Endometrial microvascular endothelial cells (primary cell): ENCODE measurements around the gene KIAA1671. TPM values are rescaled to one million over a fixed set of nuclear protein-coding genes. Genes with fewer than 3 reads are reported as not detected.
"Not testable (repeated sequence)": the region's sequence is repeated elsewhere in the genome, so short reads cannot be mapped to it uniquely, and the experiment has no call there.

Experiments used
- in situ Hi-C: cut with HindIII; loops from 2 replicates; pipeline ENCODE4 v1.10.0; 2017; ENCODE audit warnings: low sequenced_read_pairs, low pct_unique_long_range_greater_than_20kb; ENCODE audit errors: inconsistent ontology term
- total RNA-seq: library from RNA; depleted of rRNA; stranded (reverse); fragments of >200 nt; gene quantifications from one replicate; pipeline ENCODE4 v1.2.3, GENCODE V29; 2015; ENCODE audit errors: inconsistent ontology term

Gene KIAA1671
- total RNA-seq, 1 donor from 2014 or later = 17.8 TPM

DNA sequence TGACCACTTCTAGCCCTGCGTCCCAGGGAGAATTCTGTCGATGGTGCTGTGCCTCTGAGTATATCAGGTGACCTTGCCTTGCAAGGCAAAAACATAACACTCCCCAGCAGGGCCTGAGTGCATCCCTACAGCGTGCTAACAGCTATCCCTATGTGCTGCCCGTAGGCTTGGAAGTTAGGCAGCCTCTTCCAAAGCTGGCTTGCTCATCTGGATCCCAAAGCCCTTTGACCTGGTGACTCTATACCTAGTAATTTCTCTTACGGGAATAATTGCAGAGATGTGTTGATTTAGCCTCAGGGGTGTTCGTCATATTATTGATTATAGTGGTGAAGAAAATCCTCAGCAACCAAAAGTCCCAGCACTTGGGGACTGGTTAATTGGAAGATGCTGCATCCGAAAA is 214.6 kb downstream of the KIAA1671 start:
- in situ Hi-C loops = no loop called here

DNA sequence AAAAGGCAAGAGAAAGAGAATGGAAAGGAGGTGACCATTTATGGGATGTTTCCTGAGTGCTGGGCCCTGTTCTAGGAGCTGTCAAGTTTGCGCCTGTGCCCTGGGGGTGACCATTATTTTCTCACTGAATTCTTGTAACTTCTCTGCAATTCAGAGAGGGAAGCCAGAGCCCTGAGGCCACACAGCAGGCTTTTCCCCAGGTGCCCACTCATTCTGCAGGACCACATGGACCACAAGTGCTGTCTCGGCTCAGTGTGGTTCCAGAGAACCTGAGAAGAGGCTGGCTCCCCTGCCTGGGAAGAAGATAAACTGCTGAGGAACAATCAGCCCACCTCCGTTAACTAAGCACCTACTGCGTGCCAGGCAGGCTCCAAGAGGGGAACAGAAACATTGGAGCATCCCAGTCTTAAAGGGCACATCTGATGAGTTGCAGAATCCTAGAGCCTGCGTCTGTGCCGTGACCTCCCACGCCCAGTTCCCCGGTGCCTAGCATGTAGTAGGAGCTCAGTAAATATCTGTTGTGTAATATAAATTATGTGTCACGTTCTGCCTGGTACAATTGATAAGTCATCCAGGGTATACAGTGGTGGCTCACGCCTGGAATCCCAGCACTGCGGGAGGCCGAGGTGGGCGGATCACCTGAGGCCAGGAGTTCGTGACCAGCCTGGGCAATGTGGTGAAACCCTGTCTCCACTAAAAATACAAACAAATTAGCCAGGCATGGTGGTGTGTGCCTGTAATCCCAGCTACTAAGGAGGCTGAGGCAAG is 215.5 kb downstream of the KIAA1671 start:
- in situ Hi-C loops = no loop called here

- in situ Hi-C loops = no loop called here
These were observed 216.9 kb downstream of the KIAA1671 start for GRCh38 chr22:25169278-25170031.

- in situ Hi-C loops = no loop called here
These were observed 218.0 kb downstream of the KIAA1671 start for GRCh38 chr22:25170426-25170980.

DNA sequence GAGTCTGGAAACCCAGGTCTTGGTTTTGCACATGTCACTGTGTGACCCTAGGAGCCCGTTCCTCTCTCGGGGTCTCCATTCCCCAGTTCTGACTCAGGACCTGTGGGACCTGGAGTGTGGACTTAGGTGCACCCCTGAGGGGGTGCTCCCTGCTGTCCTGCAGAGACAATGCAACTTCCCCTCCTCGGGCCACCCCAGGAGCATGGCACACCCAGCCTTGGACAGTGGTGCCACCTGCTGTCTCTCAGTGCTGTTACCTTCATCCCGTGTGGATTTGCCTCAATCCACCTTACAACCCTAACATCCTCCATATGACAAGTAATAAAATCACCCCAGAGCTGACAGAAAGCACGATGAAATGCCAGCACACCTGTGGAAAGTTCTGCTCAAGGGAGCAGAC is 219.6 kb downstream of the KIAA1671 start:
- in situ Hi-C loops = no loop called here

DNA sequence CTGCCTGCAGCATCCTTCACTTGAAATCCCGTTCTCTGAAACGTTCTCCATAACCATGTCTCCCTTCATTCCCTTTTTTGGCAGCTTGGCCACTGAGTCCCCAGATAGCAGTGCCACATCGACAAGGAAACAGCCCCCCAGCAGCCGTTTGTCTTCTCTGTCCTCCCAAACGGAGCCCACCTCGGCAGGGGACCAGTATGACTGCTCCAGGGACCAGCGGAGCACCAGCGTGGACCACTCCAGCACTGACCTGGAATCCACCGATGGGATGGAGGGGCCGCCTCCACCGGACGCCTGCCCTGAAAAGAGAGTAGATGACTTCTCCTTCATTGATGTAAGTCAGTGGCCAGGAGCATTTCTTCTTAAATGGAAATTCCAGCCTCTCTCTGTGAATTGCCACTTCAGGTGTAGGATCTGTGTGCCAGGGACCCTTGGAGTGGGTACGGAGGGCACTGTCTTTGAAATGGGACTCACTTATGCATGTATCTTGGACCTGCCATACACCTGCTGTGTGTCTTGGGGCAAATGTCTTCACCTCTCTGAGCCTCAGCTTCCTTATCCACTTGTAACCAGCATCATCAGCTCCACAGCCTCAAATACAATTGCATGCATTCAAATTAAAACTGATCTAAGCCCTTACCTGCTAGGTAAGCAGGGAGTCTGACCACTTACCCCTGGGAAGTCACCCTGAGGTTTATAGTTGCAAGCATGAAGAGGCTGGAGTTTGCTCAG is 221.8 kb downstream of the KIAA1671 start:
- in situ Hi-C loops = no loop called here

DNA sequence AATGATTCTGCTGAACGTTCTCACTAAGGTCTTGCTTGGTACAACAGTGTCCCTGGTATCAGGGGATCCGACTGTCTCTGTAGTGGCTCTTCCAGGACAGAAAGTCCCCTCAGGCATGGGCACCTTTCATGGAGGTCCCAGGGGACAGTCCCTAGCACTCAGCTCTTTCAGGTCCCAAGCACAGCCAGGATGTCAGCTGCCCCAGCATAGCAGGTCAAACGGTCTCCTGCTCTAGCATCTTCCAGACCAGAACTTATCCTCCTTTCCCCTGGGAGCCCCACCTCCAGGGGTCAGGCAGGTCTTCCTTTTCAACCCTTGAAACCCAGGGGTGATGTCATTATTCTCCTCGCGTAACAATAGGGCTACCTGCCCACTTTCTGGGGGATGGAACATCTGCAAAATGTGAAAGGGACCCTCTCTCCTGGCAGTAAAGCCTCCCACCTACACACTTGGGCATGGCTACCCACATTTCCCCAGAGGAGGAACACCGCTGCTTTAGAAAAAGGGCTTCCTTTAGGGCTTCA is 222.4 kb downstream of the KIAA1671 start:
- in situ Hi-C loops = no loop called here

DNA sequence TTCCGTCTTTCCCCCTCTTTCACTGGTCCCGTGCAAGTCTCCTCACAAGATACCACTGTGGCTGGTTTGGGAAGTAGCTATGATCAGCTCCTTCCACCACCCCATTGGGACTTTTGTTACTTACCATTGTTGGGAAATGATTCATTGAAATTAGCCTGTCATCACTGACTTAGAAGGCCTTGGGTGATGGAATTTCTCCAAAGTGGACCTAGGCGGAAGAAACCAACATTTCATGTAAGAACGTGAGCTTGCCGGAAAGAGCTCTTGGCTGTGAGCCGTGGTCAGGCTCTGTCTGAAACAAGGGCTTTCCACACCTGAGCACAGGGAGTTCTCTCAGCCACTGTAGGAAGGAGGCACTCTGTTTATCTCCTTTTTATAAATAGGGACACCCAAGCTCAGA is 223.7 kb downstream of the KIAA1671 start:
- in situ Hi-C loops = no loop called here

DNA sequence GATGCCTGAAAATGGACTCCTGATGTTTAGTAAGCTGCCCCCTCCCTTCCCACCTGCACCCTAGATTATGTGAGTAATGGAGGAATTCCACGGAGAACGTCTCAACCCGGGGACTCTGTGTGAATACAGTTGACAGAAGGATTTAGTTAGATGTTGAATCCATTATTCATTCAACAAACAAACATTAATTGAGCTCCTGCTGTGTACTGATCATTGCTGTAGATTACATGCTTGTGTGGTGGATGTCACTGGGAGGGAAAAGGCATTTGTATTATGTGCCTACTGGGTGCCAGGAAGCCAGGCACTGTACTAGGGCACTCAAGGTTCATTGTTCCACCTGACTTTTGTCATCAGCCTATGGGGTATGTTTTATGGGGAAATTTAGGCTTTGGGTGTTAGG is 224.3 kb downstream of the KIAA1671 start:
- in situ Hi-C loops = no loop called here

DNA sequence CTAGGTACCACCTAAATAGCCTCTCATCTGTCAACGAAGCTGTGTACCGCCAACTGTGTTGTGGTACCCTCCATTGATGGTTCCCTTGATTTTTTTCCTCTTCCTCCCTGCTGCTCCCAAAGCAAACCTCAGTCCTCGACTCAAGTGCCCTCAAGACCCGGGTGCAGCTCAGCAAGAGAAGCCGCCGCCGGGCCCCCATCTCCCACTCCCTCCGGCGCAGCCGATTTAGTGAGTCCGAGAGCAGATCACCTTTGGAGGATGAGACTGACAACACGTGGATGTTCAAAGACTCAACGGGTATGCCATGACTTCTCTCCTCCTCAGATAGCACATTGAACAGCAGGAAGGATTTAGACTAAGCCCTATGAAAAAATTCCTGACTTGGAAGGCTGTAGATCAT is 224.7 kb downstream of the KIAA1671 start:
- in situ Hi-C loops = no loop called here

- in situ Hi-C loops = no loop called here
These were observed 225.4 kb downstream of the KIAA1671 start for GRCh38 chr22:25177895-25178294.

- in situ Hi-C loops = not testable (repeated sequence)
These were observed 225.8 kb downstream of the KIAA1671 start for GRCh38 chr22:25178348-25178747.

DNA sequence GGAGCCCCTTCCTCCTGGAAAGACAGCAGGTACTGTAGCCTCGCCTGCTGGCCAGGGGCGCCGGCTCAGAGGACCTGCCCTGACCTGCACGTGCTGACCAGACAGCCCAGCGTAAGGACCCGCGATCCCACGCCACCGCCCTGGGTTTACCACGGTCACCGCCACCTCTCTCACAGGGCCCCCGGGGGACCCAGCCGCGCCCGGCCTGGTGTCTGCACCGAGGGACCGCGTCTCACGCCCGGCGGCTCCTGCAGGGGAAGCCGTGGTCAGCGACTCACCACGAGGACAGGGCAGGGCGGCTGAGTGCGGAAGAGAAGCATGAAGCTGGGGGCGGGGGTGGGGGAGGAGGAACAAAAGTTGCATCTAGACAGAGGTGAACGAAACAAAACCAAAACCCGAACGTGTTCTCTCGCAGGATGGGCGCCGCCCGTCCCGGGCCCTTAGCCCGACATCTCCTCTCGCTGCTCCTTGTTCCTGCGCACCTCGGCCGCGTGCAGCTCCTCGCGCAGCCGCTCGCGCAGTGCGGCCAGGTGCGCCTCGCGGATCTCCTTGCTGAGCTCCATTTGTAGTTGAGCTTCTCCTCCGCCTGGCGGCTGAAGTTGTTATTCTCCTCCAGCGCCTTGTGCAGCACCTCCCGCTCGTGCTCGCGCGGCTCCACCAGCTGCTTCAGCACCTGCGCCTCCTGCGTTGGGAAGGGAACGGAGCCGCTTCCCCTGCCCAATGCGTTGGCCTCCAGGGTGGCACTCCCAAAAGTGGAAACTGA is 226.5 kb downstream of the KIAA1671 start:
- in situ Hi-C loops = not testable (repeated sequence)

DNA sequence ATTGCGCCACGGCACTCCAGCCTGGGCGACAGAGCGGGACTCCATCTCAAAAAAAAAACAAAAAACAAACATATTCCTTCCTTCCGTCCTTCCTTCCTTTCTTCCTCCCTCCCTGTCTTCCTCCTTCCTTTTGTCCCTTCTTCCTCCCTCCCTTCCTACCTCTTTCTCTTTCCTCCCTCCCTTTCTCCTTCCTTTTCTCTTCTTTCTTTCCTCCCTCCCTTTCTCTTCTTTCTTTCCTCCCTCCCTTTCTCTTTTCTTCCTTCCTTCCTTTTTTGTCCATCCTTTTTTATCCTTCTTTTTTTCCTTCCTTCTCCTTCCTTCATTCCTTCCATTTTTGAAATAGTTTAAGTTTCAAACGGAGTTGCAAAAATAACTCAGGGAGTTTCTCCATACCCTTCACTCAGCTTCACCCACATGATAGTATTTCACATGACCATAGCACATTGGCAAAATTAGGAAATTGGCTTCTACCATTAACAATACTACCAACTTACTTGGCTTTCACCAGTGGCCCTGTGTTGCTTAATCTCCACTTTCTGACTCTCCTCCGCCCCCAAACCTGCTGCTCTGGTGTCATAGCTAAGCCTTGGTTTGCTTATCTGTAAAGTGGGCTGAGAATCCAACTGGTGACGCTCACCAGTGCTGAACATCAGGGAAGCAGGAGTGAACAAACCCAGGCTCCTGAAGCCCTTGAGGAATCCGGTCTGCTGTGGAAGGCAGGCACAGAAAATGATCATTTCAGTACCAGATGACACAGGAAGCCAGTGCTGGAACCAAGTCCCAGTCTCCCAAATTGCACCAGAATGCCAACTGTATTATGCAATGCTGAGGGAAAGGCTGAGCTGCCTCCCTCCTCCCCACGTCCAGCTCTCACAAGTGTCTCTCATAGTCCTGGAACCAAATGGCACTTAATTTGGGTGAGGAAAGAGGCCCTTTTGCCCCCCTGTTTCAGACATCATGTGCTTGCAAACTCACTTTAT is 229.9 kb downstream of the KIAA1671 start:
- in situ Hi-C loops = no loop called here

GRCh38 chr22:25183949-25184619 is 231.6 kb downstream of the KIAA1671 start:
- in situ Hi-C loops = no loop called here

DNA sequence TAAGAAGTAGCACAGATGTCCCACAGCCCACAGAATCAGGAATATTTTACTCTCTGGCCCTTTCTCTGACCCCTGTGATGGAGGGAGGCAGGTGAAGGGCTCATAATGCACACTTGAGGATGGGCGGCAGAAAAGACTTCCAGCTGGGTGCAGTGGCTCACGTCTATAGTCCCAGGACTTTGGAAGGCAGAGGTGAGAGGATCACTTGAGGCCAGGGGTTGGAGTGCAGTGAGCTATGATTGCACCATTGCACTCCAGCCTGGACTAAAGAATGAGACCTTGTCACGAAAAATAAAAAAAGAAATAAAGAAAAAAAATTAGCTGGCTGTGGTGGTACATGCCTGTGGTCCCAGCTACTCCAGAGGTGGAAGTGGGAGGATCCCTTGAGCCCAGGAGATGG is 233.6 kb downstream of the KIAA1671 start:
- in situ Hi-C loops = loop anchor here (5.0 kb wide), 1 partner anchor 74 kb away; no protein-coding TSS in a partner anchor

DNA sequence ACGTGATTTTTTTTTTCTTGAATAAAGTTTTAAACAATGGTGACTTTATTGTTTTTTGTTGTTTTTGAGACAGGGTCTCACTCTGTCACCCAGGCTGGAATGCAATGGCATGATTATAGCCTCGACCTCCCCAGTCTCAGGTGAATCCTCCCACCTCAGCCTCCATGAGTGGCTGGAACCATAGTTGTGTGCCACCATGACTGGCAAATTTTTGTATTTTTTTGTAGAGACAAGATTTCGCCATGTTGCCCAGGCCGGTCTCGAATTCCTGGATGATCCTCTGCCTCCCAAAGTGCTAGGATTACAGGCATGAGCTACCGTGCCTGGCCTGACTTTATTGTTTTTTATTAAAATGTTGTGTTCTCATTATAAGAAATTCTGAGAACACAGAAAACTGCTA is 235.0 kb downstream of the KIAA1671 start:
- in situ Hi-C loops = loop anchor here (5.0 kb wide), 1 partner anchor 75 kb away; no protein-coding TSS in a partner anchor
